SKM-1 (cell line): ENCODE measurements around the gene IFI44L.

ENCODE experiments used
- DNase-seq: peaks from one replicate; lab custom pipeline; 2025; ENCODE audit not compliant: unreplicated experiment; lab: John Stamatoyannopoulos, UW

IFI44L gene

DNA sequence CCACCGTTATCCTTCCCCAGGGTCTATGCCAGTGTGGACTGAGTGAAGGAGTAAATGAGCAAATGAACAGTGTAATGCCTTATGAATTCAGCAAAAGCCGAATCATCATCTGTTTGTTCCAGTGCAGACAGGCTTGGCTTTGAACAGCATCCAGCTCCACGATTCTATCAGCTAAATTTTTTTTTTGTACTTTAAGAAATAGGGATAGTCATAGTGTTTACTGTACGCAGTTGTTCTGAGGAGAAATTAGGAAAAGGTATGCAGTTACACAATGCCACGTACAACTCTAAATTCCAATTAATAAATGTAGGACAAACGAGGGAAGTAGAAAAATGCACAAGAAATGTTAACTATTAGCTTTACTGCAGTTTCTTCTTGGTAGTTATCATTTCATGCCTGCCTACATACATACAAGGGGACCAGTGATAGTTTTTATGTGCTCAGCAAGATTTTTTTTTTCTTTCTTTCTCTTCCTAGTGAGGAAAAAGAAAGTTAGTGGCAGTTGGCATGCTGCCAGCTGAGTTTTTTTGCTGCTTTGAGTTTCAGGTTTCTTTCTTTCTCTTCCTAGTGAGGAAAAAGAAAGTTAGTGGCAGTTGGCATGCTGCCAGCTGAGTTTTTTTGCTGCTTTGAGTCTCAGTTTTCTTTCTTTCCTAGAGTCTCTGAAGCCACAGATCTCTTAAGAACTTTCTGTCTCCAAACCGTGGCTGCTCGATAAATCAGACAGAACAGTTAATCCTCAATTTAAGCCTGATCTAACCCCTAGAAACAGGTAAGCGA, at the start of gene IFI44L:
TSS of gene IFI44L (plus strand) at position 646 of the 777 bp plus-strand sequence. CDS start 7,468 bp downstream, outside the sequence.
- DNase-seq: no peak

DNA sequence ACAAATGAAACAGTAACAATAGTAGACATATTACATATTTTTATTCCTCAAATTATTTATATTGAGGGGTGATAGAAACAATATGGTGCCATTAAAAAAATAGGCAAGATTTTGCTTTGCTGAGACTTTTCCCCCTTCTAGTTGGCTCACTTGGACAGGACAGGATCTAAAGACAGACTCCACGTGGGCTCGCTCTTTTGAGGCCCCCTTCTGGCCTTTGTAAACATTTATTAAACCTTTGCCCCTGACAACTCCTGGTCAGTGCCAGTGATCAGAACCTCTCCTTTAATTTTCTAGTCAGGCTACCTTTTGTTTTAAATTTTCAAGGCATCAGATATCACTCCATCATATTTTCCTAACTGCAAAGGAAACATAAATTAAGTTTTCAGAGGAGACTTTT, 49.7 kb upstream of the IFI44L start:
- DNase-seq: no peak

DNA sequence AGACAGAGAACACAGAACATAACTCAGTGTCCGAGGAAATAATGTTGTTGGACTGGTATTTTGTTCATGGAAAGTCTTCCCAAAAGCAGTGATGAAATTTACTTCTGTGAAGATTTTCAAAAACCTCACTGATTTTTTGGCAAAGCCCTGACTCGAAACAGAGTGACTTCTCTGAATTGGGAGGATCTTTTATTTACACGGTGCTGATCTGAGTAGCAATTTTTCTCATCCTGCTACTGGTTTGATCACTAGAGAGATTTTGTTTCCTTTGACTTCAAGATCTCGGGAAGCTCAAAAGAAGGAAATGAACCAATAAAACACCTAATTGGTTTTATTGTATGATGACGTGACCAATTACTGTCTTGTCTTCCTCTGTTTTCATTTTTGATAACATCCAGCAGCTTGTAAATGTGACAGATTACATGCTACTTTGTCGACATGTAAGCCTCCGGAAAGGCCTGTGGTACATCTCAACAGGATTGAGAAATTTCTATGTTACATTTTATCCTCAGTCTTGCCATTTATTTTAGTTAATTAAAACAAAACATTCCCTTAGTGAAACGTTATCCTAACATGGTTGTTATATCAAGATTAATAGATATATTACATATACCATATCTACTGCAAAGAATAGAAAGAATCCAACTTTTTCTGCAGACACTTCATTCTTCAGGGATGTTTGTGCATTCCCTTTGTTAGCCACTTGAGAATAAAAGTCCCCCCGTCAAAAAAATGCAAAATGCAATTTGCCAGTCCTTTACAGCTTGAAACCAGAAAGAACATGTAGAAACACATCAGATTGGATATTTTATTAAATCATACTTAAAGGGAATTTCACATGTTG, 42.8 kb upstream of the IFI44L start:
- DNase-seq: no peak

DNA sequence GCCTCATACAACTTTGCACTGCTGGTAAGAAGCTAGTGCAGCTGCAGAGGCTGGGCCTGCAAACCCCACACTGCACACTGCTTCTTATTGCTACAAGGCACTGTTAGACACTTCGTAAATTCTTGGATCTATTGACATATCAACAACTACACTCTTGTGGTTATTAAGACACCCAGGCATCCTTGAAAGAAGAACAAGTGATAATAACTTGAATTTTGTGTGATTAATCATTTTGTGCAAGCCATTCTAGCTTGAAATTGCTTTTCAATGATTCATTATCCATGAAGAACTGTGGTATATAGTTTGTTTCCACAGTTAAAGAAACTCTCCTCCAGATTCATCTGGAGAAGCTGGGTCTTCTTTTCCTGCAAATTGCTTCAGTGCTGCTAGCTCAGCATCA, 33.7 kb upstream of the IFI44L start:
- DNase-seq: no peak

DNA sequence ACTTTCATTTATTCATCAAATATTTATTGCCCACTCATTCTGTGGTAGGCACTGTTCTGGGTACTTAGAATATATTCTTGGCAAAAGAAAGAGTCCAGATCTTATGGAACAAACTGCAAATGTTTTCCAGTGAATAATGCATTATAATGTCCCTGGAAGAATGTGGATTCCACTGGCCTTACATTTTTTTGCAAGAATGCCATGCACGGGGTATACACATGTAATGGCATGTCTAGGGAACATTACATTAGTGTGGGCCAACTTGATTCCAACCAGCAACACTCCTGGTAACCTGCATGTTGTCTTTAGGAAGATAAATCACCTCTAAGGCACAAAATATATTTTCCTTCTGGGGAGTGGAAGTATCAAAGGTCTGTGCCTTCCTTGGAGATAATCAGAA, 33.0 kb upstream of the IFI44L start:
- DNase-seq: no peak

DNA sequence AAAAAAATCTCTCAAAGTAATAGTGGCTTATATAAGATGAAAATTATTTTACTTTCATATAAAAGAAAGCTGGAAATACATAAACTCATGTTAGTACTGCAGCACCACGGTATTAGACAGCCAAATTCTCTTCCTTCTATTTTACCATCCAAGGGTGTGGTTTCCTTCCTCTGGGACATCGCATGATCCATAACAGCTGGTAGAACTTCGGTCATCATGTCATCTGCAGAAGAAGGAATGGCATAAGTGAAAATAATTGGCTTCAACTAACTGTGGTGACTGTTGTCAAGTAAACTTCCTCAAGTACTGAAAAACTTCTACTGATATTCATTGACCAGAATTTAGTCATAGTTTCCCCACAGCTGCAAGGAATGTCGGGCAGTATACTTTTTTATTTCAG, 28.3 kb upstream of the IFI44L start:
- DNase-seq: no peak

DNA sequence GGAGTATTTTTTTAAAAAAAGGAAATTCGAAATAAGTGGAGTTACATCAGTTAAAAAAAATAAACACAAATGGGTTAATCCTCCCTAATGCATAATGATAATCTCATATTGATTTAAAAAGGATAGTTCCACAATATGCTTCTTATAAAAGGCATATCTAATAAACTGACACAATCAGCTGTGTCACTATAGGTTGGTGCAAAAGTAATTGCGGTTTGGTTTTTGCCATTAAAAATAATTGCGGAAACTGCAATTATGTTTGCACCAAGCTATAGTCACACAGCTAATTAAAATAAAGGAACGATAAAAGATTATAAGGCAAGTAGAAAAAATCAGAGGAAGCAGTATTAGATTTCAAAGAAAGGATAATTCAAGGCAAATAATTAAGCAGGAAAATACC, 21.0 kb upstream of the IFI44L start:
- DNase-seq: no peak

DNA sequence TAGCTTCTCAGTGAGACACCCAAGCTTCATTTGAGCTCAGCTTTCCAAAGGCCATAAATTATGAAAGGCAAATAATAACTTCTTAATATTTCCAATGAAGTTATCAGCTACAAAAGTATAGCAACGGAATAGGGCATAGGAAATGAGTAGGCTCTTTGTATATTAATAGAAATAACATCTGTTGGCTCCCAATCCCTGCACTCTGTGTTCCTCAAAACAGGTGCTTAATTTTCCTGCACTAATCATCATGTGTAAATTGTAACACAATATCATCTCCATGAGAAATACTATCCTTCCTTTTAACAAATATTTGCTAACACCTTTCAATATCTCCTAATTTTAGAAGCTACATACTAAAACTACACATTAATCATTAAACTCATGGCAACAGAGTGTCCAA, 19.2 kb upstream of the IFI44L start:
- DNase-seq: no peak

DNA sequence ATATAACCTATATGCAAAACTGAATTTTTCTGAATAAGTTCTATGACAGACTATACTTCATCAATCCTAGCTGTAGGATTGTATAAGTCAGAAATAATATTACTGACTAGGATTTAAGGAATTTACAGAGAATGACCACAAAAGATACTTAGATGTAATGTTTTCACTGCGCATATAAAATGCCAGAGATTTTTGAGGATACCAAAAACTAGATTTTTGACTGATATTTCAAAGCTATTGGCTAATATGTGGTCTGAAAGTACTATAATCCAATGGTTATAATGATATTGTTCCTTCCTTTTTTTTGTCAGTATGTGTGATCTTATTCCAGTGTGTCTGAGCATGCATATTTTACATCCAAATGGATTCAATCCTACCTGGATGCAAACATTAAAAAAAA, 17.0 kb upstream of the IFI44L start:
- DNase-seq: no peak

DNA sequence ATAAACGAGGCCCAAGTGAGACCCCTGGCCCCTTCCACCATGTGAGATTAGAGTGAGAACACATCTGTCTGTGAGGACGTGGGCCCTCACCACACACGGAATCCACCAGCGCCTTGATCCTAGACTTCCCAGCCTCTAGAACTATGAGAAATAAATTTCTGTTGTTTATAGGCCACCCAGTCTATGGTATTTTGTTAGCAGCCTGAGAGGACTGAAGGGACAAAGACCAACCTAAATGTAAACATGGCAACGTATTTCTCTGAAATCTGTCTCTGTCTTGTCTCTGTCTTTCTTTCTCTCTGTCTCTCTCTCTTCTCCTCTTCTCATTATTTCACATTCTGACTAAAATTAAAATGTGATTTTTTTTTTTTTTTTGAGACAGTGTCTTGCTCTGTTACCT, 15.6 kb upstream of the IFI44L start:
- DNase-seq: no peak

DNA sequence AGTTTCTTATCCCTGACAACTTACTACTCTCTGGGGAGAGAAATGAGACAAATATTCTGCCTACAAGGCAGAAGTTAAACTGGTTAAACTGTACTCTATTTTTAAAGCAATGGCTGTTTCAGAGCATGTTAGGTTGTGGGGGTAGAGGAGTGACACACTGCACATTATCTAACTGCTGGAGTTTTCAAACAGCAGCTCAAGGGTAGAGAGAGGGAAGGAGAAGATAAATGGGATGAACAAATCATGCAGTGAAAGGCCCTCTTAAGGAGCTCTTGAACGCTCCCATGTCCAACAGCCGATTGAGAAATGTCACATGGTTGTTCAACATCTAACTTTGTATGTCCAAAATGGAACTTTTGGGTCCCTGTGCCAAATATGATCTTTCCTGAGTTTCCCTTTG, 14.0 kb upstream of the IFI44L start:
- no peak for DNase-seq

DNA sequence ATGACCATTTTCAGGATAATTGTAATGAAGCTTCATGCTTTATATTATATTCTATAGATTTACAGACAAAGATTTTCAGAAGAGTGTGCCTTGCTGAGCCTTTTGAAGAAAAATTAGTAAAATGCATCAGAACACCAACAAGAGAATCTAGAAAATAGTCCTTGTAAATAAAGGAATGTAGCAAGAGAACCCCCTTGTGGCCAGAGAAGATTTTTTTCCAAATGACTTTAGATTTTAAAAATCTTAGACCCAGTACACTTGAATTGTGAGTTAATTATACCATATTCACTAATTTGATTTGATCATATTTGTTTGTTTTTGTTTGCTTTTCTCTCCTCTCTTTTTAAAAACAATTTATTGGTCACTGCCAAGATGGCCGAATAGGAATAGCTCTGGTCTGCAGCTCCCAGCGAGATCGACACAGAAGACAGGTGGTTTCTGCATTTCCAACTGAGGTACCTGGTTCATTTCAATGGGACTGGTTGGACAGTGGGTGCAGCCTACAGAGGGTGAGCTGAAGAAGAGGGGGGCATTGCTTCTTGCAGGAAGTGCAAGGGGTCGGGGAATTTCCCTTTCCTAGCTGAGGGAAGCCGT, 12.8 kb upstream of the IFI44L start:
- peak; percentile 38 for DNase-seq

DNA sequence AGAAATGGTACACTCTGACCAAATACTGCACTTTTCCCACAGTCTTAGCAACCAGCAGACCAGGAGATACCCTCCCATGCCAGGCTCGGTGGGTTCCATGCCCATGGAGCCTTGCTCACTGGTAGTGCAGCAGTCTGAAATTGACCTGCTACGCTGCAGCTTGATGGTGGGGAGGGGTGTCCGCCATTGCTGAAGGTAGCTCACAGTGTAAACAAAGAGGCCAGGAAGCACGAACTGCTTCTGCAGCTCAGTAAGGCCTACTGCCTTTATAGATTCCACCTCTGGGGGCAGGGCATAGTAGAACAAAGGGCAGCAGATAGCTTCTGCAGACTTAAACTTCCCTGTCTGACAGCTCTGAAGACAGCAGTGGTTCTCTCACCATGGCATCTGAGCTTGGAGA, 12.3 kb upstream of the IFI44L start:
- DNase-seq: no peak

DNA sequence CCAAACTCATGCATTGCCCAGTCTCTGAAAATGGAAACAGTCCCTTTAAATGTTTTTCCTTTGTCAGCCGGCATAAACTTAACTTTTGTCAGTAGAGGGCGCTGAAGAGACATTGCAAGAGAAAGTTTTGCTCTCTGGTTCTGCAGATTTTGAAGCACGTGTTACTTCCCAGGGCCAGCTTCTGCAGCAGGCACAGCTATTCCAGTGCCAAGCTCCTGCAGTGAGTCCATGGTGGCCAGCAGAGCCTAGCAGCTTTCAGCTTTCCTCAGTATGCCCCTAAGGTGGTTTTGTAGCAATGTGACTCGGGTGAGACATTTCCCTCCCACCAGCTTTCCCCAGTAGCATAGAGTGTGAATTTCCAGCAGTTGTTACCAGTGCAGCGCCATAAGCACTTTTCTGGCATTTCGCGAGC, 2.6 kb upstream of the IFI44L start:
- peak; percentile 79 for DNase-seq

DNA sequence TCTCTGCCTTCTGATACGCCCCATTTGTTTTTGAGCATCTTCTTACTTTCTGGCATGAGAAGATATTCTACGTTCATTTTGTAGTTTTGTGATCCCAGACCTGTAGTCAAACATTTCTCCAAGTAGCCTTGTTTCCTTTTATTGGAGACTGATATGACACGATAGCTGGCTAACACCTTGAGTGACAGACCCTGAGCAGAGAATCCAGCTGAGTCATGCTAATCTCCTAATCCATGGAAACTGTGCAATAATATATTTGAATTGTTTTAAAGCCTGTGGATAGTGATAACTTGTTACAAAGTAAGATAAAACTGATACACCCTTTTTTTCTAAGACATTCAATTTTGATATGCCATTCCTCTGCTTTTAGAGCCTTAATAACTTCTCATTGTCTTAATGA, 1.2 kb upstream of the IFI44L start:
- no peak for DNase-seq

DNA sequence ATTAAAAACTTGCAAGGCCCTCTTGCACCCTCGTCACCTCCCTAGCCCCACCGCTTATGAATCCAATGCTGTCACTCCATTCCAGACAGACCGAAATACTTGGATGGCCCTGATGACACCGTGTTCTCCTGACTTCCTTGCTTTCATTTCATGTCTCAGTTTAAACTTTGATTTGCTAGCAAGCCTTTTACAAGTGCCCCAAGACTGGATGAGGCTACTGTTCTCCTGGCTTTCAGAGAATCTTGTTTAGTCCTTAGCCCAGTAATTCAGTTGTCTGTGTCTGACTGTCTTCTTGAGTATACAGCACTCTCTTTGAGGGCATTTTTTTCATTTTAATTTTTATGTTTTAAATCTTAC, 824 bp upstream of the IFI44L start:
- no peak for DNase-seq

DNA sequence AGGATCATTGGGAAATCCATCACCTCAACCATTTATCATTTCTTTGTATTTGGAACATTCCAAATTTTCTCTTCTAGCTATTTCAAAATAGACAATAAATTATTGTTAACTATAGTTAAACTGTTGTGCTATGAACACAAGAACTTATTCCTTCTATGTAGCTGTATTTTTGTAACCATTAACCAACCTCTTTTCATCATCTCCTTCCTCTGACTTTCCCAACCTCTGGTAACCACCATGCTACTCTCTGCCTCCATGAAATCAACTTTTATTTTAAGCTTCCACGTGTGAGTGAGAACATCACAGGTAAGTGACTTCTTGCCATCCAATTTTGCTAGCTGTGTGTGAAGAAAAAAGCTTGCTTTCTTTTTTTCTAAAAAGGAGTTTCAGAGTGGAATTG, 418 bp downstream of the IFI44L start:
- peak; percentile 8 for DNase-seq

DNA sequence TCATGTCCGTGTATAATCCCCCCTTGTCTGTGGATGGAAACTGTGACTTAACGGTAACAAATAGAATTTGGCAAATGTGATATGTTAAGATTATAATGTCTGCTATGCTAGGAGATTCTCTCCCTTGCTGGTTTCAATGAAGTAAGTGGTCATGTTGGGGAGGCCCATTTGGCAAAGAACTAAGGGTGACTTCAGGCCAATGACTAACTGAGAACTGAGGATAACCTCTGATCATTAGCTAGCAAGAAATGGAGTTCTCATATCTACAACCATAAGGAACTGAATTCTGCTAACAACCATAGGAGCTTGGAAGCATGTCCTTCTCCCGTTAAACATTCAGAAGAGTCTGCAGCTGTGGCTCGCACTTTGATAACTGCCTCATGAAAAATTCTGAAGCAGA, 2.3 kb downstream of the IFI44L start:
- DNase-seq: no peak

DNA sequence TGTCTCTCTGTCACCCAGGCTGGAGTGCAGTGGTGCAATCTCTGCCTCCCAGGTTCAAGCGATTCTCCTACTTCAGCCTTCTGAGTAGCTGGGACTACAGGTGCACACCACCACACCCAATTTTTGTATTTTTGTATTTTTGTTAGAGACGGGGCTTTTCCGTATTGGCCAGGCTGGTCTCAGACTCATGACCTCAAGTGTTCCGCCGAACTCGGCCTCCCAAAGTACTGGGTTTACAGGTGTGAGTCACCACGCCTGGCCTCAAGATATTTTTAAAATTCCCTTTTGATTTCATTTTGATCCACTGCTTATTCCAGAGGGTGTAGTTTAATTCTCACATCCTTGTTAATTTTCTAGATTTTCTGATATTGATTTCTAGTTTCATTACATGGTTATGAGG, 3.8 kb downstream of the IFI44L start:
- no peak for DNase-seq

DNA sequence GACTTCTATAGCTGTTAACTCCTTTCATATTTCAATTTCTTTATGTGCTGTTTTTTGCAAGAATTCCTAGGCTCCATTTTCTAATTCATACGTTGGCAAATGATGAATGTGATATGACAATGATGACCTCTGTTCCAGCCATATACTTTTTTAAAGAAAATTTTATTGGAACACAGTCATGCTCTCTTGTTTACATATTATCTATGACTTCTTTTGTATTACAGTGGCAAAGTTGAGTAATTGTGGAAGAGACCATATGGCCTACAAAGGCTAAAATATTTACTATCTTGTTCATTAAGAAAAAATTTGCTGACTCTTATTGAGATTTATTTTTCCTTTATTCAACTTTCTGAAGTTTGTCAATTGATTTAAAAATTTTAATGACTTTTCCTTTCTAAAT, 7.1 kb downstream of the IFI44L start:
- DNase-seq: no peak

DNA sequence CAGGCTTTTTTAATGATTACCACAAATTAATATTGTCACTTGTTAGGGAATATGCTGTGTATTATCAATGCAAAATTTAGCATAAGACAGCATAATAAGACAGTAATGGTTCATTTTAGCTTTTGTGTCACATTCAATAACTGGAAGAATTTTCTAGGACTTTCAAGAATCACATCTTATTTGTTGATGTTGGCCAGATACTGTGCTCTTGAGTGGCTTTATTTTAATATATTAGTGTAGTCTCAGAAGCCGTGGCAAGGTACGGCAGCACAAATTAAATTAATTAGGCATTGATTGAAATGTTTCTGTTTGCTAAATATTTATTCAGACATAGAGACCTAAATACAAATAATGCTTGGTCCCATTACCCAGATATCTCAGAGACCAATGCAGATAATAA, 10.4 kb downstream of the IFI44L start:
- no peak for DNase-seq

DNA sequence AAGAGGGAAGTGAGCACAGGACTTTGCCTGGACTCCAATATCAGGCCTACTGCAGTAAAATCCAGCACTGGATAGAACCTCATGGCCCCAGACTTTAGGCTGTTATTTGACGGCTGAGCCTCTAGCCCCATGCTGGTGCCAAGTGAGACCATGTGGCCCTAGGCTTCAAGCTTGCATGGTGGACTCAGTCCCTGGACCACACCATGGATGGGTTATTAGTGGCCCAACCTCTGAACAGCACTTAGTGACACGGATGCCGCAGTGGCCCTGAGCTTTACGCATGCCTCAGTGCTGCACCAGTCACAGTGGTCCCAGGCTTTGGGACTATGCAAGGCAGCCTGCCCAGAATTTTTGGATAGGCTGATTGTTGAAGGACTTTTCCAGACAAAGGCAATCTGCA, 13.0 kb downstream of the IFI44L start:
- DNase-seq: no peak
